Nephron progenitor cell (in vitro differentiated cells): Measurements from ENCODE around the gene MOV10L1.

ENCODE experiments used
- DNase-seq: peaks from one replicate; pipeline ENCODE4 v3.0.0; 2021
- H3K27ac Mint-ChIP-seq: 2 replicates; pipeline ENCODE4 v1.8.0; 2021; ENCODE audit warnings: mild to moderate bottlenecking, moderate library complexity, mixed read lengths
- H3K27me3 Mint-ChIP-seq: 2 replicates; pipeline ENCODE4 v1.8.0; 2021; ENCODE audit warnings: mild to moderate bottlenecking, low read depth, mixed read lengths; ENCODE audit not compliant: poor library complexity
- H3K36me3 Mint-ChIP-seq: 2 replicates; pipeline ENCODE4 v1.8.0; 2021; ENCODE audit warnings: low read depth, mixed read lengths
- H3K4me1 Mint-ChIP-seq: 2 replicates; pipeline ENCODE4 v1.8.0; 2021; ENCODE audit warnings: mixed read lengths
- H3K4me3 Mint-ChIP-seq: 2 replicates; pipeline ENCODE4 v1.8.0; 2021; ENCODE audit warnings: mild to moderate bottlenecking, moderate library complexity, mixed read lengths
- H3K9me3 Mint-ChIP-seq: 2 replicates; pipeline ENCODE4 v1.8.0; 2021; ENCODE audit warnings: mild to moderate bottlenecking, moderate library complexity, mixed read lengths
- CTCF ChIP-seq: fragments of 200-600 bp; sonication (generic); IDR thresholded peaks from 2 replicates; pipeline ENCODE4 v1.5.0; 2021; ENCODE audit warnings: antibody characterized with exemption

MOV10L1 gene

GRCh38 chr22:50174382-50175190 lies 84.8 kb downstream of the MOV10L1 start:
- no peaks in the 10 kb centered on the region for H3K36me3 Mint-ChIP-seq
- H3K4me1 Mint-ChIP-seq, result peaks cover 16% of the 10 kb centered on the region
- no peaks in the 10 kb centered on the region for H3K9me3 Mint-ChIP-seq
- H3K27ac Mint-ChIP-seq, result no peak overlapping the region
- TF ChIP-seq CTCF, result no peak
- H3K4me3 Mint-ChIP-seq, result no peak overlapping the region
- peaks cover 37% of the 10 kb centered on the region for H3K27me3 Mint-ChIP-seq
- no peak for DNase-seq

GRCh38 chr22:50175191-50175461 lies 85.3 kb downstream of the MOV10L1 start:
- no peak overlapping the region for H3K27ac Mint-ChIP-seq
- no peaks in the 10 kb centered on the region for H3K9me3 Mint-ChIP-seq
- peaks cover 22% of the 10 kb centered on the region for H3K4me1 Mint-ChIP-seq
- H3K4me3 Mint-ChIP-seq, result no peak overlapping the region
- no peak for DNase-seq
- no peak for TF ChIP-seq CTCF
- H3K27me3 Mint-ChIP-seq, result peaks cover 33% of the 10 kb centered on the region
- H3K36me3 Mint-ChIP-seq, result no peaks in the 10 kb centered on the region

GRCh38 chr22:50175921-50176849 lies 86.4 kb downstream of the MOV10L1 start:
- no peaks in the 10 kb centered on the region for H3K36me3 Mint-ChIP-seq
- peak; percentile 8 for DNase-seq
- no peak for TF ChIP-seq CTCF
- peaks cover 20% of the 10 kb centered on the region for H3K4me1 Mint-ChIP-seq
- H3K27me3 Mint-ChIP-seq, result peaks cover 30% of the 10 kb centered on the region
- no peak overlapping the region for H3K4me3 Mint-ChIP-seq
- H3K27ac Mint-ChIP-seq, result no peak overlapping the region
- no peaks in the 10 kb centered on the region for H3K9me3 Mint-ChIP-seq

- TF ChIP-seq CTCF, result no peak
- Mint-ChIP-seq H3K4me3 (no peak overlapping the region), H3K36me3 (no peaks in the 10 kb centered on the region), H3K9me3 (no peaks in the 10 kb centered on the region), H3K27ac (no peak overlapping the region), H3K27me3 (peaks cover 22% of the 10 kb centered on the region), H3K4me1 (peaks cover 19% of the 10 kb centered on the region)
- no peak for DNase-seq
Observed at GRCh38 chr22:50176850-50177536, 87.2 kb downstream of the MOV10L1 start.

DNA sequence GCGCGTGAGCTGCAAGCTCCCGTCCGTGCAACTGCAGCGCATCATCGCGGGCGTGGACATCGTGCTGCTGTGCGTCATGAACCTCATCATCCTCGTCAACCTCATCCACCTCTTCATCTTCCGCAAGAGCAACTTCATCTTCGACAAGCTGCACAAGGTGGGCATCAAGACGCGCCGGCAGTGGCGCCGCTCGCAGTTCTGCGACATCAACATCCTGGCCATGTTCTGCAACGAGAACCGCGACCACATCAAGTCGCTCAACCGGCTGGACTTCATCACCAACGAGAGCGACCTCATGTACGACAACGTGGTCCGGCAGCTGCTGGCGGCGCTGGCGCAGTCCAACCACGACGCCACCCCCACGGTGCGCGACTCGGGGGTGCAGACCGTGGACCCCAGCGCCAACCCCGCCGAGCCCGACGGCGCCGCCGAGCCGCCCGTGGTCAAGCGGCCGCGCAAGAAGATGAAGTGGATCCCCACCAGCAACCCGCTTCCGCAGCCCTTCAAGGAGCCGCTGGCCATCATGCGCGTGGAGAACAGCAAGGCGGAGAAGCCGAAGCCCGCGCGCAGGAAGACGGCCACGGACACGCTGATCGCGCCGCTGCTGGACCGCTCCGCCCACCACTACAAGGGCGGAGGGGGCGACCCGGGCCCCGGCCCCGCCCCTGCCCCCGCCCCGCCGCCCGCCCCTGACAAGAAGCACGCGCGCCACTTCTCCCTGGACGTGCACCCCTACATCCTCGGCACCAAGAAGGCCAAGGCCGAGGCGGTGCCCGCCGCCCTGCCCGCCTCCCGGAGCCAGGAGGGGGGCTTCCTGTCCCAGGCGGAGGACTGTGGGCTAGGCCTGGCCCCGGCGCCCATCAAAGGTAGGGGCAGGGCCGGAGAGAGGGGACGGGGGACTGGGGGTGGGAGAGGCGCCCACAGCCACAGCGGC lies 88.0 kb downstream of the MOV10L1 start:
- Mint-ChIP-seq H3K4me1 (peaks cover 19% of the 10 kb centered on the region), H3K9me3 (no peaks in the 10 kb centered on the region), H3K4me3 (no peak overlapping the region), H3K36me3 (no peaks in the 10 kb centered on the region), H3K27me3 (peaks cover 14% of the 10 kb centered on the region), H3K27ac (no peak overlapping the region)
- TF ChIP-seq CTCF, result no peak
- peak; percentile 2 for DNase-seq
